HG03139 (cell line): Measurements from ENCODE around the gene LIAS.
"Not testable (repeated sequence)": the region's sequence is repeated elsewhere in the genome, so short reads cannot be mapped to it uniquely, and the experiment has no call there.

ENCODE experiments used
- ATAC-seq: cut with Tn5 transposase; IDR thresholded peaks from one replicate; pipeline ENCODE4 v1.9.1; 2021; ENCODE audit not compliant: unreplicated experiment

LIAS gene

DNA sequence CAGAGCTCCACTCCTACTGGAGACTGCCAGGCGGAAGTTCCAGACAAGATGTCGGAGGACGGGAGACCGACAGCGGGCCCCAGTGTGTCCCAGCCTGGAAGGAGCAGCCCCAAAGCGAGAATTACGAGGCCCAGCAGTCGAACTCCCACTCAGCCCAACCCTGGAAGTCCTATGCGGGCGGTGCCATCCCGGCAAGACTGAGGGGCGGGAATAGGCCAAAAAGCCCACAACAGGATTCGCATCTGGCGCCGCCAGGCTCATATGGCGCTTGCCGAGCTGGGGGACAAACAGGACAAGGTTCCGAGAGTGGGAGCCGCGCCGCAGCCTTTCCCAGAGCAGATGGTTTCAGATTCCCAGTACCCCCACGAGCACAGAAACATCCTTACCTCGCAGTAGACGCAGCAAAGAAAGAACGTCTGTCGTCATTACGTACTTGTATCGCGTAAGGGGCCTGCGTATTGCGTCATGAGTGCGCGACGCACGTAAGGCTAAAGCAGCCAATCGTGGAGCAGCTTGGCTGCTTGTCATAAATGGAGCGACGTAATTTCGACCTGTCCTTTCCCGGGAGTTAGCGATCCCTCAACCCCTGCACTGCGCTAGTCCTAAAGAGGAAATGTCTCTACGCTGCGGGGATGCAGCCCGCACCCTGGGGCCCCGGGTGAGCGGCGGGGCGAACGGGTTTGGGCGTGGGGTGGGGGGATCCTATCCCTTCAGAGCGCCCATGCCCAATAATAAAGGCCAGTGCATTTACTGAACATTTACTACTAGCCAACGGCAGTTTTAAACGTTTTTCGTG, at the start of gene LIAS, which contains the start of gene RPL9:
Gene LIAS, plus strand, starts transcription at position 552 of the 796 bp plus-strand sequence. Its CDS starts 62 bp downstream, at position 614.
Gene RPL9, minus strand, starts transcription at position 418 of the 796 bp plus-strand sequence. CDS start 483 bp downstream, outside the sequence.
- ATAC-seq = peak; percentile 74

DNA sequence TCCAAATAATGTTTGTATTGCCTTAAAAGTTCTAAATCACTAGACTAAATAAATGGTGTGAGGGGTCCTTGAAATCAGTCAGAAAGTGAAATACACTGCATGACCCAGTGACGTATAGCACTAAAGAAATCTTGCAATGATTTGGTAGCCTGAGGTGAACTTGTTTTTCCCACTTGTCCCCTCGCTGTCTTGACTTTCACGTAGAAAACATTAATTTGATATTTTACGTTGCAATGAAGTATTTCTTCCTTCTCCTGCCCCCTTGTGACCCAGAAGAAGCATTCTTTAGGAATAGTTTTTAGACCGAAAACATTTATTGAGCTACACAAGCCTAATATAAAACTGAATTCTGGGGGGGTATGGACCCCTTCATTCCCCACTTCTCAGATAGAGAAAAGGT, 48.4 kb upstream of the LIAS start:
- no peak for ATAC-seq

DNA sequence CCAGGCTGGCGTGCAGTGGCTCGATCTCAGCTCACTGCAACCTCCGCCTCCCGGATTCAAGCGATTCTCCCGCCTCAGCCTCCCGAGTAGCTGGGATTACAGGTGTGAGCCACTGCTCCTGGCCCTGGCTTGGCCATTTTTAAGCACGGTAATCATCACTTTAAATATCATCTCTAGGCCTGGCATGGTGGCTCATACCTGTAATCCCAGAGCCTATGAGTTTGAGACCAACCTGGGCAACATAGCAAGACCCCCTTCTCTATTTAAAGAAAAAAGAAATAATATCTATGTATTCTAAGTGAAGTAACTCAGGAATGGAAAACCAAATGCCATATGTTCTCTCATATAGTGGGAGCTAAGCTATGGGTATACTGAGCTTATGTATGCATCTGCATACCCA, 47.3 kb upstream of the LIAS start:
- ATAC-seq = not testable (repeated sequence)

DNA sequence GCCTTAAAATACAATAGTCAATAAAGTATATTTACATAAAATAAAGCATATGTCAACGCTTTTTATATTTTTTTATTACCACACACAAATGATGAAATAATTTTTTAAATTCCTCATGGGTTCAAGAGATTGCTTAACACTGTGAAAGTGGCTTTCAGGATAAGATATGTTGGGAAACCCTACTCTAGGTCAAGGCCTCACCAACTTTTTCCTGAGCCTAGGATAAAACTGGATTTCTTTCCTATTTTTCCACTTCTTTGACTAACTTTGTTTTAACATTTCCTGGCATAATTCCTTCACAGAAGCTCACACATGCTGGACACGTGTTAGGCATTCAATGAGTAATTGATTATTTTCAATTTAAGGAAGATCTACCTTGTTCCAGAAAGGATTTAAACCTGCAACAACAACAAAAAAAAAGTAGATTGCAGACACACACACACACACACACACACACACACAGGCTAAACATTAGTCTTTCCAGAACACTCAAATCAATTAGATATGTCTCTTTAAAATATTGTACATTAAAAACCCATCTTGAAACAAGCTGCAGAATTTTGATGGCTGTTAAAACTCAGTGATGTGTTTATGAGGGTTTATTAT, 43.1 kb upstream of the LIAS start:
- ATAC-seq = no peak

- no peak for ATAC-seq
Measured at GRCh38 chr4:39422247-39422646, 36.6 kb upstream of the LIAS start.

GRCh38 chr4:39425297-39425696, 33.6 kb upstream of the LIAS start:
- ATAC-seq = not testable (repeated sequence)

DNA sequence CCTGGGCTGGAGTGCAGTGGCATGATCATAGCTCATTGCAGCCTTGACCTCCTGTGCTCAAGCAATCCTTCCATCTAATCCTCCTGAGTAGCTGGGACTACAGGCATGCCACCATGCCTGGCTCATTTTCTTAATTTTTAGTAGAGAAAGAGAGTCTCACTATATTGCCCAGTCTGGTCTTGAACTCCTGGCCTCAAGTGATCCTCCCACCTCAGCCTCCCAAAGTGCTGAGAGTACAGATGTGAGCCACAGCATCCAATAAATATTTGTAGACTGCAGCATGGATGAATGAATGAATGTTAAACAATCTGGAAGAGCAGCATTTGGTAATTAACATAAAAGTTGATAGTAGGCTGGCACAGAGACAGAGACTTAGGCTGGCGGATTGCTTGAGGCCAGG, 32.1 kb upstream of the LIAS start:
- no peak for ATAC-seq

DNA sequence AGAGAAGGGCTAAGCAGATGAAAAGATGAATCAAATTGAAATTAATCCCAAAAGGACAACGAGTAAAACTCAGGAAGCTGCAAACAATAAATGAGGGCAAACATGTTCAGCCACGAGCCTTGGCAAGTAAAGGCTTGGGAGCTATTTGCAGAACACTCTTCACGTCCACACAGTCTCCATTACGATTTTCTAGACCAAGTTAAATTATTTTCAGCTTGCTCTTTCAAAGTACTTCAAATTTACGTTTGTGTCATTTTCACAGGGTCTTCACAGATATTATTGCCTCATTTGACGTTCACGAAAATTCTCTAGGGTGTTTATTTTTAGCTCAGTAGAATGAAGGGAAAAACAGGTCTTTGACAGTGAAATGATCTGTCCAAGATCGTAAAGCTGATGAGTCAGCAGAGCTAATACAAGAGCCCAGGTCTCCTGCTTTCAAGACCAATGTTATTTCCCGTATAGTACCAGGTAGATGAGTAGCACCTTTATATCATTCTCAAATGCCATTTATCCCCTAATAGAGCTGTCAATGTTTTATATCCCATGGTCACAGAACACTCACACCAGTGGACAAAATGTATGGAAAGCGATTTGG, 31.2 kb upstream of the LIAS start:
- no peak for ATAC-seq

- no peak for ATAC-seq
Measured at GRCh38 chr4:39429476-39430334, 29.2 kb upstream of the LIAS start.

DNA sequence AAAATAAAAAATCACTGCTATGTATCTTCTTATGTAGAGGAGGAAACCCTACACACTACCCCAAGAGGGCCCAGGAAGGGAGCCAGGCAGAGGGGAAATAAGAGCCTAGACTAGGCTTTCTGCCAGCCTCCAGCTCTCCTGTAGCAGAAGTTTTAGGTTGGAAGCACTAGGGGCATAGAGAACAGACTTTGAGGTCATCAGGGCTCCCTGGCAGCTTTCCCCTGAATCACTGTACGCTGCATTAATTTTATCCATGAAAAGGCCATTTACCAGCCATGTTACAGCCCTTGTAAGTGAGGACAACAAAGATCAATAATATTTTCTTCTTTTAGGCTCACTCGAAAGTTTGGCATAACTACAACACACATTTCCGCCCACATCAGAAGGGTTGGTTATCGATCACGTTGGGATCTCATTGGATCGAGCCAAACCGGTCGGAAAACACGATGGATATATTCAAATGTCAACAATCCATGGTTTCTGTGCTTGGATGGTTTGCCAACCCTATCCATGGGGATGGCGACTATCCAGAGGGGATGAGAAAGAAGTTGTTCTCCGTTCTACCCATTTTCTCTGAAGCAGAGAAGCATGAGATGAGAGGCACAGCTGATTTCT, 24.9 kb upstream of the LIAS start:
- ATAC-seq = no peak

DNA sequence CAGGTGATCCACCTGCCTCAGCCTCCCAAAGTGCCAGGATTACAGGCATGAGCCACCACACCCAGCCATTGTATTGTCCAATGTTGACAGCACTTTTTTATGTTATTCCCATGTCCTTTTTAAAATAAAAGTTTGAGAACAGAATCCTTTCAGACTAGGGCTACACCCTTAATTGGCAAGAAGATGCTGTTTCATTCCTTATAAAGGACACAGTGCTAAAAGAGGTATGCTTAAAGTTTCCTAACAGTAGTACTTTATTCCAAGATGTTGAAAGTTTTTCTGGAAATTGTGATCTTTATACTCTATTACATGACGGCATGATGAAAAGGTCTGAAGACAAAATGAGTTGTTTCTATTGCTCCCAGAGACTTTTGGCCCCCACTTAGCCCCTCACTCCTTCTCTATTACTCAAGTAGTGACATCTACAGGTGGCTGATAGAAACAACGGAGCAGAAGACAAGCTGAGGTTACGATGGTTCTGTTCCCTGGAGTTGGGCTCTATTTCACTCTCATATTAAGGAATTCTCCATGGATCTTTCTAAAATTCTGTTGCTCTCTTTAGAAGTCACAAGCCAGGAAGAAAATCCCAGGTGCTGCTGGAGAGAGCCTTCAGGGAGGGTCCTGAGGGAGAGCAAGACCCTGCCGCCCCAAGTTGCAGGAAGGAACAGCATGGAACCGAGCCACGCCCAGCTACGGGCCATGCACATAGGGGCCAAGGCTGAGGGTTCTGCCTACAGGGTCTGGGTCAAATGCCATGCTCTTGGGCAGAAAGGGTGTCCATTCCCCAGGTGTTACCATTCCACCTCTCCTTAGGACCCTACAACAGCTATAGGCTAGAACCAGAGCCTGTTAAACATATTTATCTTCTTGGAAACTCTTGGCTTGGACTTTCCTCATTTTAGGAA, 22.9 kb upstream of the LIAS start:
- no peak for ATAC-seq

DNA sequence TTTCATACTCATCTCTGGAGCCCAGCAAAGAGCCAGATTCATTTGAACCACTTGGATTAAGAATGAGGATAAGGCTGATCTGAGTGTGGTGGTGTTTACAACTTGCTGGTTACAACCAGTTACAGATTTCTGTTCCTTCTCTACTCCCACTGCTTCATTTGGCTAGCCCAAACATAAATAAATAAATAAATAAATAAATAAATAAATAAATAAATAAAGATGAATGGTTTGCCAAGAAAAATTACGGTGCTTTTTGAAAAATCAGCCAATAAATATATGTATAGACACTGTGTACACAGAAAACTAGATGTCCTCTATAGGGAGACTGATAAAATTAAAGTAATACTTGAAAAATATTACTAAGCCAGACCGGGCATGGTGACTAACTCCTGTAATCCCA, 17.3 kb upstream of the LIAS start:
- ATAC-seq = no peak

GRCh38 chr4:39442998-39443397, 15.9 kb upstream of the LIAS start:
- ATAC-seq = no peak

DNA sequence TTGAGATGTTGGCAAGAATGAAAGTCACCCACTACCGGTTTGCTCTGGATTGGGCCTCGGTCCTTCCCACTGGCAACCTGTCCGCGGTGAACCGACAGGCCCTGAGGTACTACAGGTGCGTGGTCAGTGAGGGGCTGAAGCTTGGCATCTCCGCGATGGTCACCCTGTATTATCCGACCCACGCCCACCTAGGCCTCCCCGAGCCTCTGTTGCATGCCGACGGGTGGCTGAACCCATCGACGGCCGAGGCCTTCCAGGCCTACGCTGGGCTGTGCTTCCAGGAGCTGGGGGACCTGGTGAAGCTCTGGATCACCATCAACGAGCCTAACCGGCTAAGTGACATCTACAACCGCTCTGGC, 12.4 kb upstream of the LIAS start:
- no peak for ATAC-seq

DNA sequence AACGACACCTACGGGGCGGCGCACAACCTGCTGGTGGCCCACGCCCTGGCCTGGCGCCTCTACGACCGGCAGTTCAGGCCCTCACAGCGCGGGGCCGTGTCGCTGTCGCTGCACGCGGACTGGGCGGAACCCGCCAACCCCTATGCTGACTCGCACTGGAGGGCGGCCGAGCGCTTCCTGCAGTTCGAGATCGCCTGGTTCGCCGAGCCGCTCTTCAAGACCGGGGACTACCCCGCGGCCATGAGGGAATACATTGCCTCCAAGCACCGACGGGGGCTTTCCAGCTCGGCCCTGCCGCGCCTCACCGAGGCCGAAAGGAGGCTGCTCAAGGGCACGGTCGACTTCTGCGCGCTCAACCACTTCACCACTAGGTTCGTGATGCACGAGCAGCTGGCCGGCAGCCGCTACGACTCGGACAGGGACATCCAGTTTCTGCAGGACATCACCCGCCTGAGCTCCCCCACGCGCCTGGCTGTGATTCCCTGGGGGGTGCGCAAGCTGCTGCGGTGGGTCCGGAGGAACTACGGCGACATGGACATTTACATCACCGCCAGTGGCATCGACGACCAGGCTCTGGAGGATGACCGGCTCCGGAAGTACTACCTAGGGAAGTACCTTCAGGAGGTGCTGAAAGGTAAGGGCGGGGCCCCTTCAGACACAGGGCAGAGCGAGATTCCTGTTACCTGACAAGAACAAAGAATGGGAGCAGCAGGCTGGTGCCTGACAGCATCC, 11.8 kb upstream of the LIAS start:
- peak; percentile 76 for ATAC-seq

- no peak for ATAC-seq
Measured at GRCh38 chr4:39450618-39451017, 8.2 kb upstream of the LIAS start.

DNA sequence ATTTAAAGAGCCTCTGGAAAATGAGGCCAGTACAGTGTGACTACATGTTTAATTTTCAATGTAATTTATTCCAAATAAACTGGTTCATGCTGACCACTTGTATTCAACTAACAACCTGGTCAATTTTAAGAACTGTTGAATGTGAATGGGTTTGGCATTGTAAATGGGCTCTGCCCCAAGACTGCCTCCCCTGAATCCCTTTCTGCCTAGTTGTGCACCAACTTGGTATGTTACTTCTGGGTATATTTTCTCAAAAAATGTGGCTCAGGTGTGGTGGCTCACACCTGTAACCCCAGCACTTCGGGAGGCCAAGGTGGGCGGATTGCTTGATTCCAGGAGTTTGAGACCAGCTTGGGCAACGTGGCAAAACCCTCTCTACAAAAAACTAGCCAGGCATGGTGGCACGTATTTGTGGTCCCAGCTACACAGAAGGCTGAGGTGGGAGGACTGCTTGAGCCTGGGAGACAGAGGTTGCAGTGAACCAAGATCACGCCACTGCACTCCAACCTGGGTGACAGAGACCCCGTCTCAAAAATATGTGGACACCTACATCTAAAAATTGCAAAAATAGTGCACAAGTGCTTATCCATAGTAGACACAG, 7.3 kb upstream of the LIAS start:
- ATAC-seq = no peak

DNA sequence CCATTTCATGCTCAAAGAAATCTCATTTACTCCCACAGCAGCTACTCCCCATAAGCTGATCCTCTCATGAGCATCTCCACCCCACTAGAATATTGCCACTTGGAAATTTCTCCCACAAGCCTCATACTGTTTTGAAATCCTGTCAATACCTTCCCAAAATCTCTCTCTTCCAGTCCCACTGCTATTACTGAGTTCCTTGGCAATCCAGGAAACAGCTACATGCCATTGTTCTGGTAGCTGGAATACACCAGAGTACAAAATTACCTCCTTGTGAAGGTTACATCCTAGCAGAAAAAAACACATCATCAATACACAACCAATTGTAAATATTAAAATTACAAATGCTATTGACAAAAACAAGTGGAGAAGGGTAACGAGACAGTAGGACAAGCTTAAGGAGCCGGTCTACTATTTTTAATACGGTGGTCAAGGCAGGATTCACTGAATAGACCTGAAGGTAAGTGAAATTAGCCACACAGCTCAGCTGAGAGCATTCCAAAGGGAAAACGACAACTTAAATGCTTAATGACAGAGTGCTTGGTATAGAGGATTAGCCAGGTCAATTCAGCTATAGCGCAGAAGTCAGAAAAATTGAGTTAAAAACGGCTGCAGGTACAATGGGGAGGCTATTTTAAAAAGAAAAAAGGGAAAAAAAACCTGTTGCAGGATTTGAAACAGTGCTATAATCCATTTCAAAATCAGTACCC, 6.5 kb upstream of the LIAS start:
- ATAC-seq = no peak
